Measurements from ENCODE around the gene CDH18. TPM values are rescaled to one million over a fixed set of nuclear protein-coding genes. Genes with fewer than 3 reads are reported as not detected.

The CDH18 gene
- total and polyA plus RNA-seq, 2 donors (not counting 3 experiments of a cell fraction or from before 2014, with no cell fraction given): 0.06 TPM; not detected in 1

DNA sequence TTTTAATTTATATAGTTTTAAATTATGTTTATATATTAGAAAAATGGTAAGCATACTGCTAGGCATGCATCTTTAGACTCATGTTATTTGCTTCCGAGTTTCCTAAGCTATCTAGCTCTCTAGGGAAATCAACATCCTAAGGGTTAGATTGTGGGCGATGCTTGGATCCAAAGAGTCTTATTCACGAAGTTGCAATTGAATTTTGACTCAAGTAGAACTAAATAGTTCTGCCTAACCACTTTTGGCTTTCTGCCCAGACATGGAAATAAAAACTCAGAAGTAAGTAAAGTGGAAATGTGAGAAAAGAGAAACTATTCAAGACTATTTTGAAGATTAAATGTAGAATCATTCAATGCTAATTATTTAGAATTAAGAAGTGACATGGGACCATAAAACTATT lies 440.4 kb downstream of the CDH18 start:
- no peaks in the 10 kb centered on the region for H3K9me3 ChIP-seq (replicated peaks; ENCODE audit: control insufficient read depth, insufficient read depth, low read length)
- H3K9me1 ChIP-seq (replicated peaks; ENCODE audit: control insufficient read depth, extremely low read depth, insufficient read depth, low read length): no peaks in the 10 kb centered on the region
- H3K79me2 ChIP-seq (ENCODE audit: control insufficient read depth, insufficient read depth, low read length): no peaks in the 10 kb centered on the region
- no peaks in the 10 kb centered on the region for H3K27me3 ChIP-seq (ENCODE audit: control insufficient read depth in 2 of 2, insufficient read depth in 2 of 2, low read length in 2 of 2)
- no peaks in the 10 kb centered on the region for H3K4me1 ChIP-seq (ENCODE audit: control insufficient read depth, extremely low read depth, insufficient read depth, low read length)
- BruUV-seq (replicated peaks): no TSS peak
- TF ChIP-seq FOS (IDR thresholded peaks at IDR 0.05; ENCODE audit: borderline replicate concordance, insufficient read depth, low read length): no peak
- TF ChIP-seq, protein P1, sequence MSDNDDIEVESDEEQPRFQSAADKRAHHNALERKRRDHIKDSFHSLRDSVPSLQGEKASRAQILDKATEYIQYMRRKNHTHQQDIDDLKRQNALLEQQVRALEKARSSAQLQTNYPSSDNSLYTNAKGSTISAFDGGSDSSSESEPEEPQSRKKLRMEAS (IDR thresholded peaks at IDR 0.05; ENCODE audit: insufficient read depth, insufficient read length): no peak
- no peak for TF ChIP-seq EZH2 (IDR thresholded peaks at IDR 0.05; ENCODE audit: borderline replicate concordance, low read depth, low read length, severe bottlenecking)
- TF ChIP-seq POLR2A (IDR thresholded peaks at IDR 0.05; ENCODE audit: low read depth, low read length): no peak
- TF ChIP-seq JUN (IDR thresholded peaks at IDR 0.05; ENCODE audit: borderline replicate concordance, insufficient read depth, insufficient read length, low read depth): no peak
- no peak for TF ChIP-seq POLR2AphosphoS5 (IDR thresholded peaks at IDR 0.05; ENCODE audit: insufficient read depth, low read depth, low read length)
- TF ChIP-seq MYC (IDR thresholded peaks at IDR 0.05; ENCODE audit: low read depth, low read length): no peak
- TF ChIP-seq, protein P2, sequence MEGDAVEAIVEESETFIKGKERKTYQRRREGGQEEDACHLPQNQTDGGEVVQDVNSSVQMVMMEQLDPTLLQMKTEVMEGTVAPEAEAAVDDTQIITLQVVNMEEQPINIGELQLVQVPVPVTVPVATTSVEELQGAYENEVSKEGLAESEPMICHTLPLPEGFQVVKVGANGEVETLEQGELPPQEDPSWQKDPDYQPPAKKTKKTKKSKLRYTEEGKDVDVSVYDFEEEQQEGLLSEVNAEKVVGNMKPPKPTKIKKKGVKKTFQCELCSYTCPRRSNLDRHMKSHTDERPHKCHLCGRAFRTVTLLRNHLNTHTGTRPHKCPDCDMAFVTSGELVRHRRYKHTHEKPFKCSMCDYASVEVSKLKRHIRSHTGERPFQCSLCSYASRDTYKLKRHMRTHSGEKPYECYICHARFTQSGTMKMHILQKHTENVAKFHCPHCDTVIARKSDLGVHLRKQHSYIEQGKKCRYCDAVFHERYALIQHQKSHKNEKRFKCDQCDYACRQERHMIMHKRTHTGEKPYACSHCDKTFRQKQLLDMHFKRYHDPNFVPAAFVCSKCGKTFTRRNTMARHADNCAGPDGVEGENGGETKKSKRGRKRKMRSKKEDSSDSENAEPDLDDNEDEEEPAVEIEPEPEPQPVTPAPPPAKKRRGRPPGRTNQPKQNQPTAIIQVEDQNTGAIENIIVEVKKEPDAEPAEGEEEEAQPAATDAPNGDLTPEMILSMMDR (IDR thresholded peaks at IDR 0.05; ENCODE audit: extremely low read depth in 1 of 2, insufficient read depth in 1 of 2, low read depth in 1 of 2, low read length in 2 of 2): no peak
- no peak for TF ChIP-seq GATA2 (IDR thresholded peaks at IDR 0.05; ENCODE audit: insufficient read depth, insufficient read length, low read depth, low read length)
- POLR2A ChIA-PET: no interaction called here
- H3K27ac ChIP-seq (ENCODE audit: insufficient read depth, low read depth, low read length): no peak overlapping the region
- DNase-seq (ENCODE audit: low read depth, low spot score) (no peak), FAIRE-seq (no peak)
- no peak overlapping the region for H2AFZ ChIP-seq (ENCODE audit: low read depth, low read length)
- intact Hi-C loops (cut with micrococcal nuclease): no loop called here
- no peaks in the 10 kb centered on the region for H4K20me1 ChIP-seq (replicated peaks; ENCODE audit: control insufficient read depth, extremely low read depth, insufficient read depth, low read length)
- dilution Hi-C loops (cut with MboI; ENCODE audit: extremely low pct_ligation_motif_present, low sequenced_read_pairs): no loop called here
- CTCF ChIA-PET: no interaction called here
- H3K4me3 ChIP-seq (replicated peaks in 1 of 3; ENCODE audit: insufficient read depth in 1 of 3, low read depth in 1 of 3, low read length in 3 of 3): no peak overlapping the region
- H3K9ac ChIP-seq (replicated peaks; ENCODE audit: extremely low read depth, insufficient read depth, low read length): no peak overlapping the region
- no peak overlapping the region for H3K4me2 ChIP-seq (ENCODE audit: insufficient read depth, low read length)
- no peaks in the 10 kb centered on the region for H3K36me3 ChIP-seq (ENCODE audit: control insufficient read depth in 2 of 2, extremely low read depth in 1 of 2, insufficient read depth in 2 of 2, low read length in 2 of 2)

All from endothelial cell of umbilical vein (primary cell).